Activated naive CD4-positive, alpha-beta T cell treated with Interleukin-2 at 50 U/mL for 16 hours (primary cell): ENCODE results near the gene DNAH6.

Experiments
- DNase-seq: peaks from one replicate; pipeline ENCODE4 v3.0.0-alpha.2; 2020

DNAH6 gene

GRCh38 chr2:84631985-84632384 is 115.7 kb downstream of the DNAH6 start:
- no peak for DNase-seq

DNA sequence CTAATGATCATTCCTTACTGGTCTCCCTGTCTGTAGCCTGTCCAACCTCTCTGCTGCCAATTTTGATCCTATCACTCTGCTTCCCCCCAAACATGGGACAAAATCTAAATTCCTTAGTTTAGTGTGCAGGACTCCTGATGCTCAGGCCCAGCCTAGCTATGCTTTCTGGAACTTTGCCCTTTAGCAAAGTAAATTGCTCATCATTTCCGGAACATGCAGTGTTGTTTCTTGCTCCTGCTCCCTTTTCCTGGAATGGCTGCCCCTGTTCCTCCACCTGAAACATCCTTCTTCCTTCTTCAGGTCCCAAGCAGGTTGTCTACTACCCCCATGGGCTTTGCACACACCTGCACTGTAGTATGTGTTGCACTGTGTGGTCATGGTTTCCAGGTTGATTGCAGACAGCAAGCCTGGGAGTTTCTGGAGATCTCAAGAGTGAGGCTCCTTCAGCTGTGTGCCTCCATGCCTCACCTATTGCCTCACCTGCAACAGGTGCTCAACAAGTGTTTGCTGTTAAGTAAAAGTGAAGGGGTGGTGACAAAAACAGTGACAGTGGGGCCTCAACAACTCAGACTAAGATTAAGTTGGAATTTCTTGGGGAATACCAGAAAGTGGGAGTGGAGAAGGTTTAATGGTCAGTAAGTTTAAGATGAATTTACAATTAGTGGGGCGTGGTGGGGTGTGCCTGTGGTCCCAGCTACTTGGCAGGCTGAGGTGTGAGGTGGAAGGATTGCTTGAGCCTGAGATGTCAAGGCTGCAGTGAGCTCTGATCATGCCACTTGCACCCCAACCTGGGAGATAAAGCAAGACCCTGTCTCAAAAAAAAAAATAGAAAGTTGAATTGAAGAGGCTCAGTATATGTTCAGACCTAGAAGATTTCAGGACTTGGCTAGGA is 120.0 kb downstream of the DNAH6 start:
- DNase-seq = no peak

GRCh38 chr2:84639751-84640150 is 123.5 kb downstream of the DNAH6 start:
- DNase-seq = no peak

DNA sequence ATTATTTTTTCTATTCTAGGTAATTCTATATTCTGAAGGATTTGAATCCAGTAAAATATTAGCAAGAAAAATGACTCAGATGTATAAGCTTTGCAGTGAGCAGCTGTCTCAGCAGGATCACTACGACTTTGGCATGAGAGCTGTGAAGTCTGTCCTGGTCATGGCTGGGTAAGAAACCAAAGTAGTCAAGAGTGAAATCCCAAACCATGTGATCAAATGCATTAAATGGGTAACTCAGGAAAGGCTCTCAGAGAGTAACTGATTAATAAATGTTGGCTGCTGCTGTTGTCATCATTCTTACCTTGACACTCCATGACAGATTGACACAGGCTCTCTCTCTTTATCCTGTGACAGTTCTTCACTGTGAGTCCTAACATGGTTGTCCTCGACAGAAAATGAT is 124.1 kb downstream of the DNAH6 start:
- DNase-seq = no peak

GRCh38 chr2:84641021-84641420 is 124.7 kb downstream of the DNAH6 start:
- DNase-seq = no peak

GRCh38 chr2:84643991-84644390 is 127.7 kb downstream of the DNAH6 start:
- DNase-seq = no peak

DNA sequence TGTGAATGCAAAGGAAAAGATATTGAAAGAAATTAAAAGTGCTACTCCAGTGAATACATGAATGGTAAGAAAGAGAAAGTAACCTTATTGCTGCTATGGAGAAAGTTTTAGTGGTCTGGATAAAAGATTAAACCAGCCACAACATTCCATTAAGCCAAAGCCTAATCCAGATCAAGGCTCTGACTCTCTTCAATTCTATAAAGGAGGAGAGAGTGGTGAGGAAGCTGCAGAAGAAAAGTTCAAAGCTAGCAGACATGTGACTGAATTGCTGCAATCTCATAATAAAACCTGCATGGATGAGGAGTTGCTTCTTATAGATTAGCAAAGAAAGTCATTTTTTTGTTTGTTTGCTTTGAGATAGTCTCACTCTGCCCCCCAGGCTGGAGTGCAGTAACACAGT is 130.2 kb downstream of the DNAH6 start:
- DNase-seq = no peak

DNA sequence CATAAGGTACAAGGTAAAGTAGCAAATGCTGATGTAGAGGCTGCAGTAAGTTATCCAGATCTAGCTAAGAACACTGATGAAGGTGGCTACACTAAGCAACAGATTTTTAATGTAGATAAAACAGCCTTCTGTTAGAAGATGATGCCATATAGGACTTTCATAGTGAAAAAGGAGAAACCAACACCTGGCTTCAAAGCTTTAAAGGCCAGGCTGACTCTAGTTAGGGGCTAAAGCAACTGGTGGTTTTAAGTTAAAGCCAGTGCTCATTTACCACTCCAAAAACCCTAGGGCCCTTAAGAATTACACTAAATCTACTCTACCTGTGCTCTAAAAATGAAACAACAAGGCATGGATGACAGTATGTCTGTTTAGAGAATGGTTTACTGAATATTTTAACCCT is 131.0 kb downstream of the DNAH6 start:
- no peak for DNase-seq

- DNase-seq = no peak
Measured at GRCh38 chr2:84649058-84649457, 132.8 kb downstream of the DNAH6 start.

DNA sequence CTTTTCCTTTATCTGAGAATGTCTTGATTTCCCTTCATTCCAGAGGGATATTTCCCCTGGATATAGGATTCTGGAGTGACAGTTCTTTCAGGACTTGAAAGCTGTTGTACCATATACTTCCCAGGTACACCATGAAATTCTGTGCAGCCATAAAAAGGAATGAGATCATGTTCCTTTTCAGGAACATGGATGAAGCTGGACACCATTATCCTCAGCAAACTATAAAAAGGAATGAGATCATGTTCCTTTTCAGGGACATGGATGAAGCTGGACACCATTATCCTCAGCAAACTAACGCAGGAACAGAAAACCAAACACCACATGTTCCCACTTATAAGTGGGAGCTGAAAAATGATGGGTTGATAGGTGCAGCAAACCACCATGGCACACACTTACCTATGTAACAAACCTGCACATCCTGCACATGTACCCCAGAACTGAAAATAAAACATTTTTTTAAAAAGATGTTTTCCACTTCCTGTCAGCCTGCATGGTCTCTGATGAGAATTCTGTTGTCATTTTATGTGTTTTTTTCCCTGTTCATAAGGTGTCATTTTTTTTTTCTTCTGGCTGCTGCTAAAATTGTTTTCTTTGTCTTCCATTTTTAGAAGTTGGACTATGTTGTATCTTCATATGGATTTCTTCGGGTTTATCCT is 133.3 kb downstream of the DNAH6 start:
- no peak for DNase-seq

GRCh38 chr2:84652431-84652830 is 136.1 kb downstream of the DNAH6 start:
- DNase-seq = no peak

DNA sequence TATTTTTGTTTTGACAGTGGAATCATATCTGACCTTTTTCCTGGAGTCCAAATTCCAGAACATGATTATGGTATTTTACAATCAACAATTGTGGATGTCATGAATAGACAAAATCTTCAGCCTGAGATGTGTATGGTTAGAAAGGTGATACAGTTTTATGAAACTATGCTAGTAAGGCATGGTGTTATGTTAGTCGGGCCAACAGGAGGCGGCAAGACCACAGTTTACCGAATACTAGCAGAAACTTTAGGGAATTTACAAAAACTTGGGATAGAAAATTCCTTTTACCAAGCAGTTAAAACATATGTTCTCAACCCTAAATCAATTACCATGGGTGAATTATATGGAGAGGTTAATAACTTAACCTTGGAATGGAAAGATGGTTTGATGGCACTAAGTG is 137.0 kb downstream of the DNAH6 start:
- no peak for DNase-seq

DNA sequence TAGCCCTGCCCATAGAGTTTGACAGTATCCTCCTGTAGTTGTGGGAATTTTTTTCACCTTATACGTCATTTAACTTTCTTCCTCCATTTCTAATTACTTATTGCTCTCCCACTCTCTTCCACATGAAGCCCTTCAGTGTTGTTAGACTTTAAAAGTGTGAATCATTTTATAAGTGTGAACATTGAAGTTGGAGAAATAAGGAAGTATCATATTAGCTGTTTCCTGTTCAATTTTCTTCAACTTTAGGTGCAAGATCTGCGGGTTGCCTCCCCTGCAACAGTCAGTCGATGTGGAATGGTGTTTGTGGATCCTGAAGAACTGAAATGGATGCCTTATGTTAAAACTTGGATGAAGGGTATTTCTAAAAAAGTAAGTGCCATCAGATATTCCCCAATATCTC is 138.1 kb downstream of the DNAH6 start:
- DNase-seq = no peak

GRCh38 chr2:84669122-84669521 is 152.8 kb downstream of the DNAH6 start:
- no peak for DNase-seq

GRCh38 chr2:84674099-84674498 is 157.8 kb downstream of the DNAH6 start:
- no peak for DNase-seq

GRCh38 chr2:84674586-84674985 is 158.3 kb downstream of the DNAH6 start:
- DNase-seq = no peak

DNA sequence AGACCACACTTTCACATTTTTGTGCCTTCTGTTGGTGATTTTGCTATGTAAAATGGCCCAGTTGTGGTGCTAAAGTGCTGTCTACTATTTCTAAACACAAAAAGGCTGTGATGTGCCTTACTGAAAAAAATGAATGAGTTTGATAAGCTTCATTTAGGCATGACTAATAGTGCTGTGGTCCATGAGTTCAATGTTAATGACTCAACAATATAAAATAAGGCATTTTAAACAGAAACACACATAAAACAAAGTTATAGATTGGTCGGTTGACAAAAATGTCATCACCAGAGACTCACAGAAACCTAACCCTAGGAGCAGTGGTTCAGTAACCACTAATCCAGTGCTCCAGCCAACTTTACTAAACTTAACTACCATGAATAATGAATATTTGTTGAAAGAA is 160.0 kb downstream of the DNAH6 start:
- DNase-seq = no peak

GRCh38 chr2:84678214-84678613 is 161.9 kb downstream of the DNAH6 start:
- DNase-seq = no peak

GRCh38 chr2:84686783-84687476 is 170.6 kb downstream of the DNAH6 start:
- DNase-seq = no peak

GRCh38 chr2:84687498-84688149 is 171.3 kb downstream of the DNAH6 start:
- no peak for DNase-seq

DNA sequence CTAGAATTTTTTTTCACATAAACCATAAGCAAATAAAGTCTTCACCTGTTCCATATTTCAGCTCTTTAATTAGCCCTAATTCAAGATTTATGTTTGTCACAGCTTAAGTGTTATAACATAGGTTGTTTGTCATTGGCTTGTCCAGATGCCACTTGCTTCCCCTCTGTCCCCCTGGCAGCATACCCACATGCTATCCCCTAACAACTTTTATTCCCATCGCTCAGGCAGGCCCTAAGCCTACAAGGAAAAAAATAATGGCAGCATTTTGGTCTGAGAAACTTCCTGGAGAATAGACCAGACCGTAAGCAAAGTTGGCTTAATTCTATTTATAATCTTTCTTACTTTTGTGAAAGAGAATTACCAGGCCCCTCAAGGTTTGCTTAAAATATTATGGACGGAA is 173.9 kb downstream of the DNAH6 start:
- no peak for DNase-seq

GRCh38 chr2:84694088-84694622 is 177.9 kb downstream of the DNAH6 start:
- DNase-seq = peak; percentile 2

DNA sequence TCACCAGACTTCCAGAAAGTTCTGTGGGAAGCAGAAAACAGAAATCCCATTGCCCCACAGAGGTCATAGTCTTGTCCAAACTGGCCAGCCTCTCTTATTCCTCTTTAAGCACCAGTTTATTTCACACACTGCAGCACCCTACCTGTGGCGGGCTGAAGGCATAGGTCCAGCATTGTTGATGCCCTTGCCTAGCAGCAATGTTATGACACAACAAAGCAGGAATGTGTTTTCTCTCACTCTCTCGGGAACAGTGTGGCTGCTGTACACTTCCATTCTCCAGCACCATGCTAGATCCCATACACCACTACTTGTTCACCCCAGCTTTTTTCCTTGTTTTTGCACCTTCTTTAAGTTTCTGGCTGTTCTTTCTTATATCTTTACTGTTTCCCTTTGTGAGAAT is 181.6 kb downstream of the DNAH6 start:
- DNase-seq = no peak
